ENCODE results near the gene TNKS2. TPM values are rescaled to one million over a fixed set of nuclear protein-coding genes. Genes with fewer than 3 reads are reported as not detected.

TNKS2 gene
- total RNA-seq, 6 experiments from 2014 or later, result 31.2 to 36.3 (median 34.7) TPM

DNA sequence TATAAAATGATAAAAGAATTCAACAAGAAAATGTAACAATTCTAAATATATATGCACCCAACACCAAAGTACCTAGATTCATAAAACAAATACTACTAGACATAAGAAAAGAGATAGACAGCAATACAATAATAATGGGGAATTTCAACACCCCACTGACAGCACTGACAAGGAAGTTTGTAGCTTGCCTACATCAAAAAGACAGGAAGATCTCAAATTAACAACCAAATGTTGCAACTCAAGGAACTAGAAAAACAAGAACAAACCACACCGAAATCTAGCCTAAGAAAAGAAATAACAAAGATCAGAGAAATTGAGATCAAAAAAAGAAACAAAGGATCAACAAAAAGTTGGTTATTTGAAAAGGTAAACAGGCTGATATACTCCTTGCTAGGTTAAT is 36.5 kb upstream of the TNKS2 start:
- H3K27ac Mint-ChIP-seq, result no peak overlapping the region
- H3K4me3 Mint-ChIP-seq, result no peak overlapping the region
- no peak for DNase-seq
- no peaks in the 10 kb centered on the region for H3K36me3 Mint-ChIP-seq (ENCODE audit: low read depth)
- H3K9me3 Mint-ChIP-seq, result no peaks in the 10 kb centered on the region
- TF ChIP-seq, protein P1, sequence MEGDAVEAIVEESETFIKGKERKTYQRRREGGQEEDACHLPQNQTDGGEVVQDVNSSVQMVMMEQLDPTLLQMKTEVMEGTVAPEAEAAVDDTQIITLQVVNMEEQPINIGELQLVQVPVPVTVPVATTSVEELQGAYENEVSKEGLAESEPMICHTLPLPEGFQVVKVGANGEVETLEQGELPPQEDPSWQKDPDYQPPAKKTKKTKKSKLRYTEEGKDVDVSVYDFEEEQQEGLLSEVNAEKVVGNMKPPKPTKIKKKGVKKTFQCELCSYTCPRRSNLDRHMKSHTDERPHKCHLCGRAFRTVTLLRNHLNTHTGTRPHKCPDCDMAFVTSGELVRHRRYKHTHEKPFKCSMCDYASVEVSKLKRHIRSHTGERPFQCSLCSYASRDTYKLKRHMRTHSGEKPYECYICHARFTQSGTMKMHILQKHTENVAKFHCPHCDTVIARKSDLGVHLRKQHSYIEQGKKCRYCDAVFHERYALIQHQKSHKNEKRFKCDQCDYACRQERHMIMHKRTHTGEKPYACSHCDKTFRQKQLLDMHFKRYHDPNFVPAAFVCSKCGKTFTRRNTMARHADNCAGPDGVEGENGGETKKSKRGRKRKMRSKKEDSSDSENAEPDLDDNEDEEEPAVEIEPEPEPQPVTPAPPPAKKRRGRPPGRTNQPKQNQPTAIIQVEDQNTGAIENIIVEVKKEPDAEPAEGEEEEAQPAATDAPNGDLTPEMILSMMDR (IDR thresholded peaks at IDR 0.05), result no peak
- H3K4me1 Mint-ChIP-seq (ENCODE audit: low read depth), result peaks cover 8% of the 10 kb centered on the region; the same call in 1 of the 2 replicates
- H3K27me3 Mint-ChIP-seq (ENCODE audit: insufficient read depth), result peaks cover 22% of the 10 kb centered on the region

DNA sequence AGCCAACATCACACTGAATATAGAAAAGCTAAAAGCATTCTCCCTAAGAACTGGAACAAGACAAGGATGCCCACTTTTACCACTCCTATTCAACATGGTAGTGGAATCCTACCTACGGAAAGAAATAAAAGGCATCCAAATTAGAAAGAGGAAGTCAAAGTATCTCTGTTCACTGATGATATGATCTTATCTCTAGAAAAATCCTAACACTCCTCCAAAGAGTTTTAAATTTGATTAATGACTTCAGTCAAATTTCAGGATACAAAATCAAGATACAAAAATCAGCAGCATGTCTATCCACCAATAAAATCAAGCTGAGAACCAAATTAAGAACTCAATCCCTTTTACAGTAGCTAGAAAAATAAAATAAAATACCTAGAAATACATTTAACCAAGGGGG is 35.3 kb upstream of the TNKS2 start:
- Mint-ChIP-seq H3K27me3 (ENCODE audit: insufficient read depth) (peaks cover 28% of the 10 kb centered on the region), H3K4me3 (no peak overlapping the region), H3K9me3 (no peaks in the 10 kb centered on the region), H3K36me3 (ENCODE audit: low read depth) (no peaks in the 10 kb centered on the region), H3K27ac (no peak overlapping the region), H3K4me1 (ENCODE audit: low read depth) (peaks cover 8% of the 10 kb centered on the region; the same call in 1 of the 2 replicates)
- no peak for DNase-seq
- TF ChIP-seq, protein P1 (IDR thresholded peaks at IDR 0.05), result no peak

DNA sequence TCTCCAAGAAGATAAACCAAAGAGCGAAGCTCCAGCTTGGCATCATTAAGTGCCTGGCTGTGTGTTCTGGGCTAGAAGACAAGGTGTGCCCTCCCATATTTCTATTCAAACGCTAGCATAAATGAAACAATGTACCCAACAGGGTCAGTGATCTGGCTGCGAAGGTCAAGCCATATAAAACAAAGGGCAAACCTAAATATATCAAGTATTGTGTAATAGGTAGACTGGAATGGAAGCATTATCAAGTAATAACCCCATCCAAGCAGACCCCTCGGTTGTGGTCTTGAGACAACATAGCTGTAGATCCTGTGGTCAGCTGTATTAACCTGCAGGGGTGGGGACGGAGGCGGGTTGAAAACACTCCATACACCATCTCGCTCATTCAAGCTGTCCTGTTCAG is 31.6 kb upstream of the TNKS2 start:
- Mint-ChIP-seq H3K27ac (no peak overlapping the region), H3K4me3 (no peak overlapping the region), H3K36me3 (ENCODE audit: low read depth) (no peaks in the 10 kb centered on the region), H3K4me1 (ENCODE audit: low read depth) (no peaks in the 10 kb centered on the region), H3K9me3 (no peaks in the 10 kb centered on the region), H3K27me3 (ENCODE audit: insufficient read depth) (peaks cover 24% of the 10 kb centered on the region)
- TF ChIP-seq, protein P1 (IDR thresholded peaks at IDR 0.05), result no peak
- no peak for DNase-seq

DNA sequence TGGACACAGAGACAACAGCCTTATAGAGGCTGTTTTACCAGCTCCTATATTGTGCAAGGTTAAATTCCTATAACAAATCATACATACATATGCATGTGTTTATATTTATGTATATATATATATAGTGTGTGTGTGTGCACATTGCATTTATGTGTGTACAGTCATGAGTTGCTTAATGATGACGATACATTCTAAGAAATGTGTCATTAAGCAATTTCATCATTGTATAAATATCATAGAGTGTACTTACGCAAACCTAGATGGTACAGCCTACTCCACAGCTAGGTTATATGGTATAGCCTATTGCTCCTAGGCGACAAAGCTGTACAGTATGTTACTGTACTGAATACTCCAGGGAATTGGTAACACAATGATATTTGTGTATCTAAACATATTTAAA is 30.1 kb upstream of the TNKS2 start:
- no peak for DNase-seq
- TF ChIP-seq, protein P1 (IDR thresholded peaks at IDR 0.05), result no peak
- H3K27me3 Mint-ChIP-seq (ENCODE audit: insufficient read depth), result peaks cover 17% of the 10 kb centered on the region
- no peaks in the 10 kb centered on the region for H3K9me3 Mint-ChIP-seq
- H3K4me1 Mint-ChIP-seq (ENCODE audit: low read depth), result no peaks in the 10 kb centered on the region
- no peak overlapping the region for H3K4me3 Mint-ChIP-seq
- no peaks in the 10 kb centered on the region for H3K36me3 Mint-ChIP-seq (ENCODE audit: low read depth)
- H3K27ac Mint-ChIP-seq, result no peak overlapping the region

DNA sequence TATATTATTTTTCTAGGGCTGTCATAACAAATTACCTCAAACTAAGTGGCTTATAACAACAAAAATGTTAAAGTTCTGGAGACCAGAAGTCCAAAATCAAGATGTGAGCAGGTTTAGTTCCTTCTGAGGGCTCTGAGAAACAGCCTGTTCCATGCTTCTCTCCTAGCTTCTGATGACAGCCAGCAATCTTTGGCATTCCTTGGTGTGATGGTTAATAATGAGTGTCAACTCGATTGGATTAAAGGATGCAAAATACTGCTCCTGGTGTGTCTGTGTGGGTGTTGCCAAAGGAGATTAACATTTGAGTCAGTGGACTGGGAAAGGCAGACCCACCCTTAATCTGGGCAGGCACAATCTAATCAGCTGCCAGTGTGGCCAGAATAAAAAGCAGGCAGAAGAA is 26.3 kb upstream of the TNKS2 start:
- H3K36me3 Mint-ChIP-seq (ENCODE audit: low read depth), result no peaks in the 10 kb centered on the region
- no peak overlapping the region for H3K4me3 Mint-ChIP-seq
- no peak overlapping the region for H3K27ac Mint-ChIP-seq
- H3K9me3 Mint-ChIP-seq, result no peaks in the 10 kb centered on the region
- no peaks in the 10 kb centered on the region for H3K4me1 Mint-ChIP-seq (ENCODE audit: low read depth)
- peaks cover 13% of the 10 kb centered on the region for H3K27me3 Mint-ChIP-seq (ENCODE audit: insufficient read depth)
- no peak for DNase-seq
- TF ChIP-seq, protein P1 (IDR thresholded peaks at IDR 0.05), result no peak

DNA sequence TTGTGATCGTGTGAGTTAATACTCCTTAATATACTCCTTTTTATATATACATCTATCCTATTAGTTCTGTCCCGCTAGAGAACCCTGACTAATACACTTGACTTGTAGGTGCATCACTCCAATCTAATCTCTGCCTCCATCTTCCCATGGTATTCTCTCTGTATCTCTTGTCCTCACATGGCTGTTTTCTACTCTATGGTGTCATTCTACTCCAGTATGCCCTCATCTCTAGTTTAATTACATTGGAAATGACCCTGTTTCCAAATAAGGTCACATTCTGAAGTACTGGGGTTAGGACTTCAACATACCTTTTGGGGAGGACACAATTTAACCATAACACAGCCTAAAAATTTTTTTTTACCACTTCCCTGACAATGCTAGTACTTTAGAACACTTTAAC is 25.8 kb upstream of the TNKS2 start:
- Mint-ChIP-seq H3K9me3 (no peaks in the 10 kb centered on the region), H3K4me1 (ENCODE audit: low read depth) (no peaks in the 10 kb centered on the region), H3K36me3 (ENCODE audit: low read depth) (no peaks in the 10 kb centered on the region), H3K27me3 (ENCODE audit: insufficient read depth) (peaks cover 13% of the 10 kb centered on the region), H3K4me3 (no peak overlapping the region), H3K27ac (no peak overlapping the region)
- DNase-seq, result no peak
- TF ChIP-seq, protein P1 (IDR thresholded peaks at IDR 0.05), result no peak
